AML-193 (cell line): ENCODE results near the gene ZDHHC16.
"Not testable (repeated sequence)": the region's sequence is repeated elsewhere in the genome, so short reads cannot be mapped to it uniquely, and the experiment has no call there.

Experiments used
- DNase-seq, 2 experiments: peaks; one replicate each; lab custom pipeline; 2025; lab: John Stamatoyannopoulos, UW

Gene ZDHHC16

DNA sequence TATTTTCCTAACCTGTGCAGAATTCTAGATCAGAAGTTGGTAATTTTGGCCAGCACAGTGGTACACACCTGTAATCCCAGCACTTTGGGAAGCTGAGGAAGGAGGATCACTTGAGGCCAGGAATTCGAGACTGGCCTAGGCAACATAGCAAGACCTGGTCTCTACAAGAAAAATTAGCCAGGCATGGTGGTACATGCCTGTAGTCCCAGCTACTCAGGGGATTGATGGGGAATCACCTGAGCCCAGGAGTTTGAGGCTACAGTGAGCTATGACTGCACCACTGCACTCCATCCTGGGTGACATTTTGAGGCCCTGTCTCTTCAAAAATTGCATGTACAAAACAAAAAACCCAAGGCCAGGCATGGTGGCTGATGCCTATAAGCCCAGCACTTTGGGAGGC lies 11.4 kb upstream of the ZDHHC16 start:
- DNase-seq: no peak

DNA sequence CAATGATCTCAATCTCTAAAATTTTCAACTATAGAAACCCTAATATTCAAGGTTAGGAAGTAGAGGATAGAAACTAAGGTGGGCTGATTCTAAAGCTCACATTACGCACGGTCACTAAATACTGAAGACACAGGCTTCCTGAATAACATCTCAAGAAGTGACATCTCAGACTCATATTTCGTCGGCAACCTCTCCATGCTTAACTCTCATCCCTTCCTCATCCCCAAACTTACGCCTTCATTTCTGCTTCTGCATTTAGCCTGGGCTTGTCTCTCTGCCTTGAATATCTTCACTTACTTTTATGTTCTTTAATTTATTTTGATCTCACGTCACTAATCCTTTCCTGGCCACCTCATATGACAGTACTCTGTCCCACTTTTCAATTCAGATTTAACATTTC lies 10.8 kb upstream of the ZDHHC16 start:
- DNase-seq: no peak

DNA sequence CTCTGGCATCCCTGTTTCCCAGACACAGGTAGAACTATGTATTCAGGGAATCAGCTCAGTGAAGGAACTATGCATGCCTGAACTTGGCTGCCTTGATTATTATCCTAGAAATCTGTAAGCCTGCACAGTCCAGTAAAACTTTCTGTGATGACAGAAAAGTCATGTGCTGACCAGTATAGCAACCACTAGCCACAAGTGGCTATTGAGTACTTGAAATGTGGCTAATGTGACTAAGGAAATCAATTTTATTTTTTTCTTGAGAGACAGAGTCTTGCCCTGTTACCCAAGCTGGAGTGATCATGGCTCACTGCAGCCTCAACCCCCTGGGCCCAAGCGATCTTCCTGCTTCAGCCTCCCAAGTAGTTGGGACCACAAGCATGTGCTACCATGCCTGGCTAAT lies 3.7 kb upstream of the ZDHHC16 start:
- DNase-seq: no peak

DNA sequence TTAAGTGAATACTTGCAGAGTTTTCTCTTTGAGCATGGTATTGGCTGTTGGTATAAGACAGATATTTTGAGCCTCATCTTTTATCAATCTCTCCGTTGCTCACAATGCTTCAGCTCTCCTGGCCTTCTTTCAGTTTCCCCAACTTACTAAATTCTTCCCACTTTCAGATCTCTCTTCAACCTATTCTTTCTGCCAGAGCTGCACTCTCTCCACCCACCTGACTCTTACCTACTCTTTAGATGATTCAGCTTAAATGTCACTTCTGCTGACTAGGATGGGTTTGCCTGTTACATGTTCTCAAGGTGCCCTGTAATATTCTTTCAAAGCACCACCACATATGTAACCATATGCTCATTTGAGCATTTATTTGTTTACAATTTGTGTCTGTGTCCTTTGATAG lies 1.8 kb upstream of the ZDHHC16 start:
- DNase-seq: no peak

DNA sequence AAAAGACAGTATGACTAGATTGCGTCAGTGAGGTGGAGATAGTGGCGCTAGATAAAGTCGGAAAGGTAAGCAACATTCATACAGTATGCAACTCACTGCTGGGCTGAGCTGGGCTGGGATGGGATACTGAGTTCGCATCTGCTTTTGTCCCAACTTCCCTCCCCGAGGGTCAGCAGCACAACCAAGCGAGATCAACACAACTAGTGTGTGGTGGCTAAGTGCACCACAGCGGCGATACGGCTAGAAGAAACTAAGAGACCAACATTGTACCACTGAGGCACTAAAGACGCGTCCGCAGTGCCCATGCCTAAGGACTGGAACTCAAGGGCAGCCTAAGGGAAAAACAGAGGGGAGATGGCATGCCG lies 636 bp upstream of the ZDHHC16 start:
- DNase-seq: no peak

DNA sequence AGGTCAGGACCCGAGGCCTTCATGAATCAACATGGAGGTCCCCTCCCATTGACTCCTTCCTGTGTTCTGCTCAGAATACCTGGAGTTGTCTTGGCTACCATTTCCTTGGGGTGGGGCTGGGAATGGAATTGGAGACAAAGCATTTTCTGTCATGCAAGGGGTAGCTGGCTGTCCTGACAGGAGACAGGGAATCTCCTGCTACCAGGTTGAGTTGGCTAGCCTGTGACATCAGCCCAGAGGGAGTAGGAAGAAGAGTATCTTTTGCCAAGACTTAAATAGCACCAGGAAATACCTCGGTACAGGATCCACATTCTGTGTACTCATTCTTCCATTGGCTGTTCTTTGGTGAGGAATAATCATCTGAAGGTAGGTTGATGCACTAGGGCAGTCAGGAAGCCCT lies 4.9 kb downstream of the ZDHHC16 start:
- DNase-seq: no peak

DNA sequence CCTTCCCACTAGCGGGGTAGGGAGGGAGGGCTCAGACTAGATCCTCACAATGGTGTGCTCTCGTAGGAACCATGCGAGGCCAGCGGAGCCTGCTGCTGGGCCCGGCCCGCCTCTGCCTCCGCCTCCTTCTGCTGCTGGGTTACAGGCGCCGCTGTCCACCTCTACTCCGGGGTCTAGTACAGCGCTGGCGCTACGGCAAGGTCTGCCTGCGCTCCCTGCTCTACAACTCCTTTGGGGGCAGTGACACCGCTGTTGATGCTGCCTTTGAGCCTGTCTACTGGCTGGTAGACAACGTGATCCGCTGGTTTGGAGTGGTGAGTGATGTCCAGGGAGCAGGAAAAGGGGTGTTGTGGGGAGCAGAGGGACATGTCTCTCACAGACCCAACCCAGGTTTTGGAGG lies 5.6 kb downstream of the ZDHHC16 start:
- no peak for DNase-seq

DNA sequence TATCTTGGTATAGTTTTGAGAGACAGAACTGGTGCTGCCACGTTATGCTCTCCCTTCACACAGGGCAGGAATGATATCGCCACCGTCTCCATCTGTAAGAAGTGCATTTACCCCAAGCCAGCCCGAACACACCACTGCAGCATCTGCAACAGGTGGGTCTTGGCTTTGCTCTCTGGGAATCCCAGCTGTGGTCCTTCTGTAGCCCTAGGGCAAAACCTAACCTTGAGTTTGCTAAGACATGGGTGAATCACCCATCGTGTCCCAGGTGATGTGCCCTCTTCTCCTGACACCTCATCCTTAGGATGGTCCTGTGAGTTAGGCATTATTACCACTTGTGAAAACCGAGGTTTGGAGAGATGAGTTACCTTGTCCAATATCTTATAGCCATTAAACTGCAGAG lies 6.4 kb downstream of the ZDHHC16 start:
- no peak for DNase-seq

DNA sequence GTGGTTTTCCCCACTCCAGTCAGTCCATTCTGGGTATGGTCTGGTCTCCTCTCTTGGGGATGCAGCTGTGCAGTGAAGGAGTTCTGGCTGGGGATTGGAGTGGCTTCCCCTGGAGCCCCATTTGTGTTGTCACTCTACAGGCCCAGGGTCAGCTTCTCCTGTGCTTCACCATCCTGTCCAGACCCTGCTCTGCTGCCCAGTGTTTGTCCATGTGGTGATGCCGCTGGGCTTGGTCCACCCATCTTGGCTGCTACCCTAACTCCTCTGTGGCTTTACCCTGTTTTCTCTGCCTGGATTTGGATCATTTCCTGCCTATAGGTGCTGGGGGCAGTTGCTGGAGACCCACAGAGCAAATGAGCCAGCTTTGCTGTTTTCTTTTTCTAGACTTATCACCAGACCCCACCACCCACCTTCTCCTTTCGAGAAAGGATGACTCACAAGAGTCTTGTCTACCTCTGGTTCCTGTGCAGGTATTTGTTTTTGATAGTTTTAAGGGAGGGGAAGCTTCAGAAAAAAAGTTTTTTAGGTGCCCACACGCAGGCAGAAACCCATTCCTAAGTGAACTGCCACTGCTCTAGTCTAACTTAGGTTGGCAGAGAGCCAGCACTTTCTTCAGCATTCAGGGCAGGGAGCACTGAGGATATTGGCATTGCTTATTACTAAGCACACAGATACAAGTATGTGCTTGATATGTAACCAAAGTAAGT lies 8.5 kb downstream of the ZDHHC16 start:
- DNase-seq: no peak

DNA sequence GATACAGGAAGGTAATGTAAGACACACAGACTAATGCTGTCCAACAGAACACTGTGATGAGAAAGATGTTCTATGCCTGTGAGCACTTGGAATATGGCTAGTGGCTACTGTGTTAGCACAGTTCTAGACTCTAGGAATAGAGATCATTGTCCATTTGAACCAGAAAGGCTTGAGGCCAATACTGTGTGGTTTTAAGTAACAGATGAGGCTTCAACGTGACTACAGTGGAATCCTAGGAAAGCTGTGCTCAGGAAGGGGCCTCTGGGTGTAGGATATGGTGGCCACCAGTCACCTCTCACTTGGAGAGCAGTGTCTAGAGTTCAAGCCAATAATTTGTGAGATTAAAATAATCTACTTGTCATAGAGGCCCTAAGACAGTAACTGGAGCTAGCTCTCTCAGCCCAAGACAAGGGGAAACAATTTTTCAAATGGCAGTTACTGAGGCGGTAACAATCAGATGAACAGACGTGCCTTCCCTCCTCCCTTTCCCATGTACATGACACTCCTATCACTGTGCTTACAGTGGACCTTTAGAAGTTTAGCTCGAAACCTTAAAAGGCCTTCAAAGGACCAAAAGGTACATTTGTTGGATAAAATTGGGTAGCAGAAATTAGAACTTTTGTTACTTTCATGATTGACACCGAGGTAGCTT lies 10.2 kb downstream of the ZDHHC16 start:
- DNase-seq: no peak

DNA sequence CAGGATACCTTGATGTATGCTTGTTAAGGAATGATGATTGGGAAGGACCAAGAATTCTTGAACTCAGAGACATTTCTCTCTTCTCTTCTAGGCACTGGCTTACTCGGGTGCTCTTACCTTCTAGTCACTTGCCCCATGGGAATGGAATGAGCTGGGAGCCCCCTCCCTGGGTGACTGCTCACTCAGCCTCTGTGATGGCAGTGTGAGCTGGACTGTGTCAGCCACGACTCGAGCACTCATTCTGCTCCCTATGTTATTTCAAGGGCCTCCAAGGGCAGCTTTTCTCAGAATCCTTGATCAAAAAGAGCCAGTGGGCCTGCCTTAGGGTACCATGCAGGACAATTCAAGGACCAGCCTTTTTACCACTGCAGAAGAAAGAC lies 10.7 kb downstream of the ZDHHC16 start:
- DNase-seq: no peak

DNA sequence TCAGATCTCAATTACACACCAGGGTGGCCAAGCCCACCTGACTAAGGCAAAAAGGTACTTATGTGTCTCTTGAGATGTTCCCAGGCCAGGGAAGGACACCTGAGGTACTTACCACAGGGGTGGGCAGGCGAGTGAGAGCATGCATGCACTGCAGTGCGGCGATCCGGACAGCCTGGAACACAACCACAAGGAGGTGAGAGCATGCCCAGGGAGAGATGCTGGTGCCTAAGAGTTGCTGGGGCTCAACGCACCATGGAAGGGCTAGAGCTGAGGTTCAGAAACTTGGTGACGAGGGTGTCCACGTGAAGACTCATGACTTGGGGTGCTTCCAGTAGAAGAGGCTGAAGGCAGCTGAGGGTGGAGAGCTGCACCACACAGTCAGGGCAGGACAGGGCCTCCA lies 13.1 kb downstream of the ZDHHC16 start:
- no peak for DNase-seq

DNA sequence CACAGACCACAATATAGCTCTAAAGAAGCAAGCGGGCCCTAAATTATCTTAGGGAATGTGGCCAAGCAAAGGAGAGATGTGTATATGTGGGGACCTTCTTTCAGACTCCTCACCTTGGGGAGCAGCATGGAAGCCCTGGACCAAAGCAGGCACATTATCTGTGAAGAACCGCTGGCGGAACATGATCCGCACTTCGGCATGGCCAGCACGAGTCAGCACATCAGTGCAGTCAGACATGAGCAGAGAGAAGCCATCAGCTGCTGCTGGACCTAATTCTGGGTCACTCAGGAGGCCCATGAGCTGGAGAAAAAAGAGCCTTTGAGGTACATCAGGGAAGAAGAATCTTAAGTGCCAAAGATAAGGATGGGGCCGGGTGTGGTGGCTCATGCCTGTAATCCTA lies 14.0 kb downstream of the ZDHHC16 start:
- DNase-seq: no peak

DNA sequence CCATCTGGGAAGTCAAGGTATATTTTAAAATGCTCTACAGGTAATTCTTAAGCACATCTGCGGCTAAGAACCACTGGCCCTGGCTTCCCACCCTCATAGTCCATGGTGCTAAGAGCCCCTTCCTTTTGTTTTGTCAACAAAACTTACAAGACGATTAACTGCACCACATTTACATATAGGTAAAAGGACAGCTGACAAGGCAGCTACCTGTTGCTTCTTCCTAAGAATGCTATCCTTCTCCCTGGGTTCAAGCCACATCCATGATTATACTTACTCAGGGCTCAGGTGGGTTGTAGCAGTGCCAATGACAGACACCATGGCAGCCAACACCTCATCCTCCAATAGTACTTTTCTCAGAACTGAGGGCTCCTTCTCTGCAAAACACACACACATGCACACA lies 16.3 kb downstream of the ZDHHC16 start:
- DNase-seq: no peak

DNA sequence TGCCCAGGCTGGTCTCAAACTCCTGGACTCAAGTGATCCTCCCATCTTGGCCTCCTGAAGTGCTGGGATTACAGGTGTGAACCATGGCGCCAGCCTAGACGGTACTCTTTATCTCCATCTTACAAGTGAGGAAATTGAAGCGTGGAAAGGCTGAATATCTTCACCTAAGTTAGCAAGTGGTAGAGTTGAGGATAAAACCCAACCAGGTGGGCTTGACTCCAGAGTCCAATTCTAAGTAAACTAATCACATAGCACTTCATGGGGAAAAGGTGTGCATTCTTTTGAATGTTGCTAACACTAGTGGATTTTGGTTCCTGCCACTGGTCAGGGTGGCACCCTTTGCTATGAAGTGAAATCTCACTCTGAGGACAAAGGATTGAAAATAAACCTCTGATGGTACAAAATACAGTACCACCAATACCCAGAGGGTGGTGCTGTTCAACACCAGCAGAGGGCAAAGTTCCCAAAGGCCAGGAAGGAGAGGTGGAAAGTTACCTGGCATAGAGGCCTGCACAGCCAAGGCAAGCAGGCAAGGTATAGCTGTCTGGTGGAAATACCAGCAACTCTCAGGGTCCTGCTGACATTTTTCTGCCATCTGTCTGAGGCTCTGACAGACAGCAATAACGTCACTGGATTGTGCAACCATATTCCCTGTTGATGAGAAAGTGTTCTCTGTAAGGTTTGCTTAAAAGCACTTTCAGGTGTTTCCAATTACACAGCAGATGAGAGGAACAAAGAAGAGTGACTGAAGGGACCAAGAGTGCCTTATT lies 17.6 kb downstream of the ZDHHC16 start:
- DNase-seq: peak; percentile 19 to 45

DNA sequence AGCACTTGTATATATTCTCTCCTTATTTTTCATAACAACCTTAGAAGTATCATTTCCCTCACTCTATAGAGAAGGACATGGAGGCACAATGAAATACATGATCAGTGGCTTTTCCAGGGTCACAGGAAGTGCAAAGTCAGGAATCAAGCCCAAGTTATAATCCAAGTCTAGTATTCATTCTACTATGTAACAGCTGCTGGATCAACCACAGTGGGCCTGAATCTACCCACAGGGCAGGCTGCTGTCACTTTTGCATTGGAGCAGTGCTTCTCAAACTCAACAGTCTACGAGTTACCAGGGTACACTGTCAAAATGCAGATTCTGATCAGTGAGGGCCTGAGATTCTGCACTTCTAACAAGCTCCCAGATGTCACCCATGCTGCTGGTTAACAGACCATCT lies 18.3 kb downstream of the ZDHHC16 start:
- DNase-seq: no peak

DNA sequence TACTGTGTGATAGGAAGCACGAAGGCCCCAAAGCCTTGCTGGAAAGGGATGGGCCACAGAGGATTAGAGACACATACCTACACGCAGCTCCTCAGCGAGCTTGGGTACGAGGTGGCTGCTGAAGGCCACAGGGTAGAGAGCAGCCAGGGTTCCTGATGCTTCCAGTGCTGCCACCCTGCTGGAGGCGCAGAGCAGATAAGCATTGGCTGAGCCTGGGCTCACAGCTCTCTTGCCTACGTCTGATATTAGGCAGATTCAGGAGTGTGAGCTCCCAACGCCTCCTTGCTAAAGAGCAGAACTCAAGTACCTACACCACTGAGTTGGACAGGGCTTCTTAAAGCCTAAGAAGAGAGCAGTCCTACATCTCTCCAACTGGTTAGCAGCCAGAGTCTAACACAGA lies 20.0 kb downstream of the ZDHHC16 start:
- no peak for DNase-seq

DNA sequence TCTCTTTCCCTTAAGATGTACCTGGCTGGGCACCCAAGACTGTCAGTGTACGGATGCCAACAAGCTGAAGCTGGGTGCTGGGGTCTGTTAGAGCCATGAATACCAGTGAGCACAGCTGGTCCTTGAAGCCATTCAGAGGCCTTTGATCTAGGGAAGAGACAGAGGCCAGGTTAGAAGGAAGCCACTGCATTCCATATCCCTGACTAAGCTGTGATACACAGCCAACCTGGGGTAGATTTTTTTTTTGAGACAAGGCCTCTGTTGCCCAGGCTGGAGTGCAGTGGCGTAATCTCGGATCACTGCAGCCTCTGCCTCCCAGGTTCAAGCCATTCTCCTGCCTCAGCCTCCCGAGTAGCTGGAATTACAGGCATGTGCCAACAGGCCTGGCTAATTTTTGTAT lies 20.8 kb downstream of the ZDHHC16 start:
- DNase-seq: no peak

DNA sequence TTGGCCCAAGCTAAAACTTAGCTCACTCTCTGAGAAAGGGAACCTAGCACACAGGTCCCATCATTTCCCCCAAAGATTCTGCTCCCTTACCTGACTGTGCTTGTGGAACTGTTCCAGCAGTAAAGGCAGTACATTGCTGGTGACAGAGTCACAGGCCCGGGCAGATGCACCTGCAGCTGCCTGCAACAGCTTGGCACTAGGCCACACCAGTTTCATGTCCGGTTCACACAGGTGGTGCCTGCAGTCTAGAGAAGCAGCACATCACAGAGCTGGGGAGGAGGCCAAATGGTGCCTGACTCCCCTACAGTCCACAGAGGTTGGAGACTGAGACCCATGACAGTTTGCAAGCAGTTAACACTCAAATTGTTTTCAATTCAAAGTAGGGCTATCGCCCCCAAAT lies 22.2 kb downstream of the ZDHHC16 start:
- DNase-seq: no peak

DNA sequence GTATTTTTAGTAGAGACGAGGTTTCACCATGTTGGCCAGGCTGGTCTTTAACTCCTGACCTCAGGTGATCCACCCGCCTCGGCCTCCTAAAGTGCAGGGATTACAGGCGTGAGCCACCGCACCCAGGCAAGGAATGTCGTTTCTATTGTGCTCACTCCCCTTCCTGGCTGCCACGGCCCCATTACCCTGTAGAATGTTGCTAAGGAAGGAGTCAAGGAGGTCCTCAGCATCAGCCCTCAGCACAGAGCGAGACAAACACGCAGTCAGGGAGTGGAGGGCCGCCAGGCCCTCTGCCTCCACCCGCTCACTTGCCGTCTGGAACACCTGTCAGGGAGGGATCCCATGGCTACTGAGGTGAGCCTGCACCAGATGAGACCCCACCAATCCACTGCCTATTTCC lies 22.8 kb downstream of the ZDHHC16 start:
- DNase-seq: not testable (repeated sequence)

DNA sequence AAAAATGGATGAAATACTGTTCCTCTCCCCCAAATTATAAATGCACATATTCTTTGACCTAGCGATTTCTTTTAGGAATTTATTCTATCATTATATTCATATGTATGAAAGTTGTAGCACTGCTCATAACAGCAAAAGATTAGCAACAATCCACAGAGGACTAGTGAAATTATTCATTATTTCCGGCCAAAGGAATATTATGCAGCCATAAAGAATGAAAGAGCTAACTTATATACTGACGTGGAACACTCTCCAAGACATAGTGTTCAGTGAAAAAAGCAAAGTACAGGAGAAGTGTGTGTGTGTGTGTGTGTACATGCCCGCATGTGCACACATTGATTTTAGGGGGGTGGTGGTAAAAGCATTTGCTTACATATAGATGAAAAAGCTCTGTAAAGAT lies 28.9 kb downstream of the ZDHHC16 start:
- no peak for DNase-seq

DNA sequence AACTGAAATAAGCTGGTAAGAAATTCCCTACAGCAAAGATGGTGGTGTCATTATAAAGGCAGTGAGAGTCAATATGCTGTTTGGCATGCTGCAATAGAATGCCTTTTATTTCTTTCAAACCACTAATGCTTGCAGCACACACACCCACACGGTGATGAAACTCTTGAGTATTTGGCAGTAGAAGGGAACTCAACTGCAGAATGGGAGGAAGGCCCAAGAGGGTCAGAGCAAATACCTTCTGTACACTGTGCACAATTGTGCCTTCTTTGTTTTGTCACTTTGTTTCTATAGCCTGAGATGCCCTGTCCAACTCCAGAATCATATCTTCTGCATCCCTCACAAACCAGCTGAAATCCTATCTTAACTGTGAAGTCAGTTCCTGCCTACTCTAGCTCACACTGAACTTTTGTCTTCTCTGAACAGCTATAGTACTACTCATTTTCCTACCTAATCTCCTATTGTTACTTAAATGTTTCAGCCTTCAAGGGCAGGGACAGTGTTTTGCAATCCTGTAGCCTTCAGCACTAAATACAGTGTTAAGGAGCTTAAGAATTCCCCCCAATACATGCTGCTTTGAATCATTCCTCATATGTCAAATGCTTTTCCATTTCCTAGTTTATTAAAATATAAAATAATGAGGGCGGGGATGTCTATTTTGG lies 30.1 kb downstream of the ZDHHC16 start:
- peak; percentile 21 to 38 for DNase-seq

DNA sequence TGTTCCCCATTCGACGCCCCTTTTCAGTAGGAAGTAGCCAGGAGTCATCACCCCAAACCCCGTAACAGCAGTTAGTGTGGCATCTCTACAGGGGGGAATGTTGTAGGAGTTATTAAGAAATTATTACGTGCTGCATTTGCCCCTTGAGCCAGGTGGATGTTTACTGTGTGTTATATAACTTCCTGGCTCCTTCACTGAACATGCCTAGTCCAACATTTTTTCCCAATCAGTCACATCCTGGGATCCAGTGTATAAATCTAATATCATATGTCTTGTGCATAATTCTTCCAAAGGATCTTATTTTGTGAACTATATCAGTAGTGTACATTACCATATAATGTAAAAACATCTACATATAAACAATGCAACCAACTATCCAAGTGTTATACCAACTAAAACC lies 33.4 kb downstream of the ZDHHC16 start:
- not testable (repeated sequence) for DNase-seq
